Mesothelial cell of epicardium (in vitro differentiated cells): Measurements from ENCODE around the gene MYOM1. TPM values are rescaled to one million over a fixed set of nuclear protein-coding genes. Genes with fewer than 3 reads are reported as not detected.

ENCODE experiments used
- DNase-seq, 2 experiments: peaks; one replicate each; pipeline ENCODE4 v3.0.0; 2021; ENCODE audit warnings: low spot score in 2 of 2; ENCODE audit not compliant: unreplicated experiment in 2 of 2
- H3K27ac Mint-ChIP-seq: 2 replicates; pipeline ENCODE4 v1.8.0; 2021; ENCODE audit warnings: mixed read lengths
- H3K27me3 Mint-ChIP-seq: 2 replicates; pipeline ENCODE4 v1.8.0; 2021; ENCODE audit warnings: low read depth, mixed read lengths
- H3K36me3 Mint-ChIP-seq: 2 replicates; pipeline ENCODE4 v1.8.0; 2021; ENCODE audit warnings: mixed read lengths
- H3K4me1 Mint-ChIP-seq: 2 replicates; pipeline ENCODE4 v1.8.0; 2021; ENCODE audit warnings: mixed read lengths
- H3K4me3 Mint-ChIP-seq: 2 replicates; pipeline ENCODE4 v1.8.0; 2021; ENCODE audit warnings: mild to moderate bottlenecking, moderate library complexity, mixed read lengths
- H3K9me3 Mint-ChIP-seq: 2 replicates; pipeline ENCODE4 v1.8.0; 2021; ENCODE audit warnings: mixed read lengths
- total RNA-seq: library from RNA; stranded (reverse); gene quantifications from 3 replicates; pipeline ENCODE4 v1.2.1, GENCODE V29; 2021
- TF ChIP-seq, protein P1 (sequence below): fragments of 200-600 bp; sonication (generic); IDR thresholded peaks from one replicate; pipeline ENCODE4 v1.5.0; 2021; ENCODE audit warnings: antibody characterized with exemption; ENCODE audit not compliant: unreplicated experiment

The MYOM1 gene
- total RNA-seq, 1 donor from 2014 or later: 2.8 TPM

- TF ChIP-seq, protein P1, sequence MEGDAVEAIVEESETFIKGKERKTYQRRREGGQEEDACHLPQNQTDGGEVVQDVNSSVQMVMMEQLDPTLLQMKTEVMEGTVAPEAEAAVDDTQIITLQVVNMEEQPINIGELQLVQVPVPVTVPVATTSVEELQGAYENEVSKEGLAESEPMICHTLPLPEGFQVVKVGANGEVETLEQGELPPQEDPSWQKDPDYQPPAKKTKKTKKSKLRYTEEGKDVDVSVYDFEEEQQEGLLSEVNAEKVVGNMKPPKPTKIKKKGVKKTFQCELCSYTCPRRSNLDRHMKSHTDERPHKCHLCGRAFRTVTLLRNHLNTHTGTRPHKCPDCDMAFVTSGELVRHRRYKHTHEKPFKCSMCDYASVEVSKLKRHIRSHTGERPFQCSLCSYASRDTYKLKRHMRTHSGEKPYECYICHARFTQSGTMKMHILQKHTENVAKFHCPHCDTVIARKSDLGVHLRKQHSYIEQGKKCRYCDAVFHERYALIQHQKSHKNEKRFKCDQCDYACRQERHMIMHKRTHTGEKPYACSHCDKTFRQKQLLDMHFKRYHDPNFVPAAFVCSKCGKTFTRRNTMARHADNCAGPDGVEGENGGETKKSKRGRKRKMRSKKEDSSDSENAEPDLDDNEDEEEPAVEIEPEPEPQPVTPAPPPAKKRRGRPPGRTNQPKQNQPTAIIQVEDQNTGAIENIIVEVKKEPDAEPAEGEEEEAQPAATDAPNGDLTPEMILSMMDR: no peak
- DNase-seq: no peak
- peaks cover 5% of the 10 kb centered on the region for H3K4me1 Mint-ChIP-seq
- H3K27me3 Mint-ChIP-seq: no peaks in the 10 kb centered on the region
- no peak overlapping the region for H3K27ac Mint-ChIP-seq
- peaks cover 7% of the 10 kb centered on the region for H3K36me3 Mint-ChIP-seq
- peaks cover 23% of the 10 kb centered on the region for H3K9me3 Mint-ChIP-seq
- H3K4me3 Mint-ChIP-seq: no peak overlapping the region
These were observed 78.7 kb downstream of the MYOM1 start for GRCh38 chr18:3140986-3141639.

DNA sequence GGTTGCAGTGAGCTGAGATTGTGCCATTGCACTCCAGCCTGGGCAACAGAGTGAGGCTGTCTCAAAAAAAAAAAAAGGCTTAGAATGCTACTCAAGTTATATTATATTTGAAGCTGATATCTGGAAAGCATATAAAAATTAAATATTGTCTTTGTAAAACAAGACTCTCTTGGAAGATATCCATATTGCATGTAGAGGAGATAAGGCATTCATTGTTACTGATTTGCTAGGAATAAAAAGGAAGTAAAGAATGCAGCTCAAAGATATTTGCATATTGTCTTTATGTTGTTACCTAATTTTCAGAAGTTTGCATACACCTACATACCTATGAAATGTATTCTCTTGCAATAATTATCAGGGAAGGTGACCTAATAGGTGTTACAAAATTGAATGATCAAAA lies 79.4 kb downstream of the MYOM1 start:
- no peak overlapping the region for H3K27ac Mint-ChIP-seq
- peaks cover 7% of the 10 kb centered on the region for H3K36me3 Mint-ChIP-seq
- DNase-seq: no peak
- TF ChIP-seq, protein P1: no peak
- H3K4me3 Mint-ChIP-seq: no peak overlapping the region
- peaks cover 5% of the 10 kb centered on the region for H3K4me1 Mint-ChIP-seq
- no peaks in the 10 kb centered on the region for H3K27me3 Mint-ChIP-seq
- peaks cover 23% of the 10 kb centered on the region for H3K9me3 Mint-ChIP-seq

DNA sequence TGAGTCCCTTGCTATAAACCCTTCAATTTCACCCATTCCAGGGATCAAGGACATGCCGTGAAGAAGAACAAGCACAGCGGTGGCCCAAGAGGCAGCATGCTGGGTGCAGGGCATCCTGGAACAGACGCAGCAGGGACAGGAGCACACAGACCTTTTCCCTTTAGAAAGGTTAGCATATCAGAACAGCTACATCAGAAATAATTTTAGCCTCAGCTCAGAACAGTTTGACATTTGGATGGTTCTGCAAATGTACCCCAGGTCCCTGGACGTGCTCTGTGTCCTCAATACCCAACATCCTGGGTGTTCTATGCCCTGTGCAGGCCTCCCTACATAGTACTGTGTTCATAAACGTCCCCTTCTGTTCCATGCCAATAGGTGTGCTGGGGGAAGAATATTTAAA lies 80.4 kb downstream of the MYOM1 start:
- Mint-ChIP-seq H3K4me3 (no peak overlapping the region), H3K27ac (no peak overlapping the region), H3K36me3 (peaks cover 7% of the 10 kb centered on the region), H3K9me3 (peaks cover 21% of the 10 kb centered on the region), H3K27me3 (no peaks in the 10 kb centered on the region), H3K4me1 (peaks cover 5% of the 10 kb centered on the region)
- no peak for DNase-seq
- TF ChIP-seq, protein P1: no peak

GRCh38 chr18:3138274-3138975 lies 81.3 kb downstream of the MYOM1 start:
- no peak for DNase-seq
- no peak overlapping the region for H3K27ac Mint-ChIP-seq

DNA sequence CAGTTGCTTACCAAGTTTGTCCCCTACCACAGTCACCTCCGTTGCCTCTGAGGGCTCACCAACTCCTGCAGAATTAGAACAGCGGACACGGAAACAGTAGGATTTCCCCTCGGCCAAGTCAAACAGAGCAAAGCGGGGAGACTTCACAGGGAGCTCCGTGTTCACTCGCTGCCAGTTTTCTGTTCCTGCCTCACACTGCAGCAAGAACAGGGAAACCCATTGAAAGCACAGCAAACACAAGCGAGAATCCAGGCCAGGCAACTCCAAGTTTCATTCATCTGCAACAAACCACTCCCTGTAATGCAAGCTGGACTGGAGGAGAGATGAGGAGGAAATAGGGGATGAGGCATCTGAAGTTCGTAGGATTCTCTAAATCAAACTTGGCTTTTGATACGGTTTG lies 84.2 kb downstream of the MYOM1 start:
- TF ChIP-seq, protein P1: no peak
- no peaks in the 10 kb centered on the region for H3K36me3 Mint-ChIP-seq
- H3K4me1 Mint-ChIP-seq: peaks cover 5% of the 10 kb centered on the region
- no peak for DNase-seq
- no peaks in the 10 kb centered on the region for H3K9me3 Mint-ChIP-seq
- H3K4me3 Mint-ChIP-seq: no peak overlapping the region
- H3K27me3 Mint-ChIP-seq: no peaks in the 10 kb centered on the region
- H3K27ac Mint-ChIP-seq: no peak overlapping the region

More at GRCh38 chr18:3138274-3138975, 81.3 kb downstream of the MYOM1 start:
- Mint-ChIP-seq H3K4me1 (peaks cover 5% of the 10 kb centered on the region), H3K27me3 (no peaks in the 10 kb centered on the region), H3K4me3 (no peak overlapping the region), H3K9me3 (peaks cover 18% of the 10 kb centered on the region), H3K36me3 (peaks cover 6% of the 10 kb centered on the region)
- TF ChIP-seq, protein P1: no peak
